K562 treated with DMSO at 1 percent for 48 hours (cell line): ENCODE data around the gene VCL. TPM values are rescaled to one million over a fixed set of nuclear protein-coding genes. Genes with fewer than 3 reads are reported as not detected.

Source experiments
- total RNA-seq: library from RNA; unstranded; fragments of 300-600 nt; gene quantifications from 2 replicates; pipeline ENCODE4 v1.2.3, GENCODE V29; 2022; ENCODE audit warnings: low replicate concordance; ENCODE audit errors: extremely low read depth

VCL gene
- 108 TPM in 1 of 2 replicates, not detected in the other for total RNA-seq

GRCh38 chr10:73997787-73998622 lies at the start of gene VCL:
TSS of gene VCL (plus strand) at chr10:73998116. CDS start at chr10:73998208, 92 bp downstream.

GRCh38 chr10:74150204-74150989 lies 152.5 kb downstream of the VCL start, which contains the start of gene AP3M1:
TSS of gene AP3M1 (minus strand) at chr10:74150828. CDS start at chr10:74138379, 12,449 bp downstream.

GRCh38 chr10:74150990-74151878 lies 153.3 kb downstream of the VCL start, which contains the start of gene ADK:
TSS of gene ADK (plus strand) at chr10:74151221. CDS start at chr10:74151279, 58 bp downstream.

Other genes with a start within 250 kb of the VCL start
- not detected in 2 replicates for gene CHCHD1, start 216.1 kb upstream of the VCL start, total RNA-seq
- gene ZSWIM8, start 212.5 kb upstream of the VCL start, total RNA-seq = 364 TPM in 1 of 2 replicates, not detected in the other
- gene NDST2, start 186.5 kb upstream of the VCL start, total RNA-seq = not detected in 2 replicates
- gene CAMK2G, start 123.6 kb upstream of the VCL start, total RNA-seq = not detected in 2 replicates
- gene PLAU, start 87.0 kb upstream of the VCL start, total RNA-seq = not detected in 2 replicates
- gene AP3M1, start 152.7 kb downstream of the VCL start, total RNA-seq = not detected in 2 replicates
- gene ADK, start 153.1 kb downstream of the VCL start, total RNA-seq = not detected in 2 replicates